RWPE1 (cell line): Measurements from ENCODE around the gene IFFO2.

Source experiments
- CTCF ChIA-PET: fragments of 350-600 bp; sonication (Branson Sonifier 250); formaldehyde crosslinking; extraction: SDS; loops from one replicate; lab custom pipeline; 2021; lab: Yijun Ruan, JAX
- POLR2A ChIA-PET: fragments of 400-600 bp; formaldehyde crosslinking; extraction: SDS; loops from one replicate; lab custom pipeline; 2020; ENCODE audit warnings: antibody characterized with exemption; ENCODE audit not compliant: low non-redundant PET; lab: Yijun Ruan, JAX
- DNase-seq: peaks from one replicate; pipeline ENCODE4 v3.0.0; 2012; ENCODE audit warnings: low spot score
- H3K27ac ChIP-seq: fragments of 450-650 bp; 2 replicates; pipeline ENCODE4 v1.5.1; 2017
- CTCF ChIP-seq: fragments of 450-650 bp; conservative IDR thresholded peaks from 2 replicates; pipeline ENCODE4 v1.5.1; 2017; ENCODE audit warnings: low read depth, mild to moderate bottlenecking

The IFFO2 gene

GRCh38 chr1:18998016-18998724, 41.7 kb upstream of the IFFO2 start:
- ChIA-PET CTCF (interaction anchor here (0.6 to 0.9 kb wide), 2 partner anchors 32 to 49 kb away, joined by 4 read pairs; no protein-coding TSS in a partner anchor), POLR2A (no interaction called here)
- no peak for TF ChIP-seq CTCF
- H3K27ac ChIP-seq = peak overlapping the region; percentile 47
- peak; percentile 93 for DNase-seq

GRCh38 chr1:18997508-18997907, 41.0 kb upstream of the IFFO2 start:
- DNase-seq = no peak
- ChIA-PET POLR2A (no interaction called here), CTCF (interaction anchor here (0.6 to 0.9 kb wide), 2 partner anchors 31 to 48 kb away, joined by 4 read pairs; no protein-coding TSS in a partner anchor)
- no peak for TF ChIP-seq CTCF
- H3K27ac ChIP-seq = peak overlapping the region; percentile 47; the same call in 1 of the 2 replicates

- ChIA-PET POLR2A (no interaction called here), CTCF (interaction anchor here (0.7 kb wide), 1 partner anchor 399 kb away, joined by 3 read pairs; no protein-coding TSS in a partner anchor)
- no peak for DNase-seq
- H3K27ac ChIP-seq = no peak overlapping the region
- TF ChIP-seq CTCF = no peak
Observed at GRCh38 chr1:18996548-18997177, 40.2 kb upstream of the IFFO2 start.

GRCh38 chr1:18994381-18994780, 37.9 kb upstream of the IFFO2 start:
- POLR2A ChIA-PET = no interaction called here
- DNase-seq = no peak
- CTCF ChIA-PET = no interaction called here
- no peak overlapping the region for H3K27ac ChIP-seq
- no peak for TF ChIP-seq CTCF

GRCh38 chr1:18992646-18993045, 36.2 kb upstream of the IFFO2 start:
- ChIA-PET CTCF (no interaction called here), POLR2A (no interaction called here)
- no peak for TF ChIP-seq CTCF
- no peak for DNase-seq
- no peak overlapping the region for H3K27ac ChIP-seq

GRCh38 chr1:18991585-18991984, 35.1 kb upstream of the IFFO2 start:
- TF ChIP-seq CTCF = no peak
- H3K27ac ChIP-seq = no peak overlapping the region
- ChIA-PET POLR2A (no interaction called here), CTCF (no interaction called here)
- DNase-seq = no peak
